Cardiac fibroblast (primary cell): ENCODE results near the gene YEATS2.

Experiments used
- DNase-seq, 2 donors: peaks; one replicate each; pipeline versions ENCODE4 v3.0.0 to v3.0.0-alpha.2; 2010; ENCODE audit warnings: low read depth in 2 of 2
- H3K4me3 ChIP-seq, 2 donors: replicated peaks in 1 of 2; 1 replicate in 1 of 2; 2 replicates in 1 of 2; pipeline ENCODE4 v1.5.1; 2011; ENCODE audit warnings: low read depth in 2 of 2, low read length in 2 of 2, mild to moderate bottlenecking in 2 of 2, moderate library complexity in 1 of 2
- CTCF ChIP-seq: IDR thresholded peaks from one replicate; pipeline ENCODE4 v1.5.1; 2011; ENCODE audit warnings: low read depth, mild to moderate bottlenecking, low read length, inconsistent platforms

Gene YEATS2

GRCh38 chr3:183823963-183824362 is 126.4 kb downstream of the YEATS2 start:
- H3K4me3 ChIP-seq: no peak overlapping the region
- DNase-seq: no peak
- no peak for TF ChIP-seq CTCF

- peak; percentile 5 for TF ChIP-seq CTCF
- DNase-seq: no peak
- peak overlapping the region; percentile 56 to 67 for H3K4me3 ChIP-seq
Observed at GRCh38 chr3:183824761-183825455, 127.3 kb downstream of the YEATS2 start.

- peak within 1 kb of the TSS; percentile 56 to 67 for H3K4me3 ChIP-seq
- peak; percentile 20 for TF ChIP-seq CTCF
- peak; percentile 39 to 46 for DNase-seq
Observed at GRCh38 chr3:183825456-183826161, 128.0 kb downstream of the YEATS2 start, which contains the start of gene MAP6D1. Gene MAP6D1 (minus strand): TSS chr3:183825577. CDS start chr3:183825547, 30 bp downstream.

GRCh38 chr3:183826448-183827250 is 129.1 kb downstream of the YEATS2 start:
- no peak for DNase-seq
- H3K4me3 ChIP-seq: no peak overlapping the region
- TF ChIP-seq CTCF: no peak

- TF ChIP-seq CTCF: no peak
- no peak overlapping the region for H3K4me3 ChIP-seq
- DNase-seq: no peak
Observed at GRCh38 chr3:183827809-183828537, 130.4 kb downstream of the YEATS2 start.

- no peak for DNase-seq
- no peak overlapping the region for H3K4me3 ChIP-seq
- no peak for TF ChIP-seq CTCF
Observed at GRCh38 chr3:183828538-183828870, 130.9 kb downstream of the YEATS2 start.
